CD4-positive, alpha-beta T cell treated with Interleukin-15 for 4 hours (primary cell): ENCODE data around the gene DLG2.
"Not testable (repeated sequence)": the region's sequence is repeated elsewhere in the genome, so short reads cannot be mapped to it uniquely, and the experiment has no call there.

Source experiments
- DNase-seq: peaks from one replicate; pipeline ENCODE4 v3.0.0-alpha.2; 2020; ENCODE audit warnings: low spot score

DLG2 gene

GRCh38 chr11:85643191-85643614, 16.1 kb upstream of the DLG2 start:
- DNase-seq = no peak

- DNase-seq = no peak
Observed at GRCh38 chr11:85634747-85635146, 7.6 kb upstream of the DLG2 start.

- DNase-seq = peak; percentile 2
Observed at GRCh38 chr11:85628771-85629341, 1.7 kb upstream of the DLG2 start.

- DNase-seq = peak; percentile 93
Observed at GRCh38 chr11:85627998-85628770, 1.0 kb upstream of the DLG2 start, which contains the start of gene TMEM126B. Gene TMEM126B (plus strand): TSS chr11:85628593. CDS start chr11:85628608, 15 bp downstream.

GRCh38 chr11:85626496-85626895, 648 bp downstream of the DLG2 start:
- DNase-seq = no peak

GRCh38 chr11:85620256-85620655, 6.9 kb downstream of the DLG2 start:
- no peak for DNase-seq

- no peak for DNase-seq
Observed at GRCh38 chr11:85619499-85619898, 7.6 kb downstream of the DLG2 start.

- DNase-seq = not testable (repeated sequence)
Observed at GRCh38 chr11:85611643-85612042, 15.5 kb downstream of the DLG2 start.

- DNase-seq = not testable (repeated sequence)
Observed at GRCh38 chr11:85609286-85609685, 17.9 kb downstream of the DLG2 start.

- not testable (repeated sequence) for DNase-seq
Observed at GRCh38 chr11:85608621-85609020, 18.5 kb downstream of the DLG2 start.

- DNase-seq = not testable (repeated sequence)
Observed at GRCh38 chr11:85606237-85606636, 20.9 kb downstream of the DLG2 start.

- no peak for DNase-seq
Observed at GRCh38 chr11:85603220-85603619, 23.9 kb downstream of the DLG2 start.

GRCh38 chr11:85602526-85603213, 24.5 kb downstream of the DLG2 start:
- no peak for DNase-seq

- DNase-seq = no peak
Observed at GRCh38 chr11:85599083-85599482, 28.1 kb downstream of the DLG2 start.

GRCh38 chr11:85596886-85597285, 30.3 kb downstream of the DLG2 start:
- DNase-seq = no peak

GRCh38 chr11:85595285-85595884, 31.8 kb downstream of the DLG2 start:
- DNase-seq = peak; percentile 48

- DNase-seq = no peak
Observed at GRCh38 chr11:85590848-85591483, 36.2 kb downstream of the DLG2 start.

GRCh38 chr11:85589373-85589772, 37.8 kb downstream of the DLG2 start:
- no peak for DNase-seq

- DNase-seq = no peak
Observed at GRCh38 chr11:85582111-85582510, 45.0 kb downstream of the DLG2 start.

GRCh38 chr11:85575388-85575787, 51.8 kb downstream of the DLG2 start:
- no peak for DNase-seq

- DNase-seq = no peak
Observed at GRCh38 chr11:85572056-85572455, 55.1 kb downstream of the DLG2 start.

GRCh38 chr11:85569525-85569924, 57.6 kb downstream of the DLG2 start:
- DNase-seq = no peak
